Measurements from ENCODE around the gene HSFX3.
A peak's percentile ranks its signal among the peaks of the same experiment; 100 is the strongest.

HSFX3 gene

DNA sequence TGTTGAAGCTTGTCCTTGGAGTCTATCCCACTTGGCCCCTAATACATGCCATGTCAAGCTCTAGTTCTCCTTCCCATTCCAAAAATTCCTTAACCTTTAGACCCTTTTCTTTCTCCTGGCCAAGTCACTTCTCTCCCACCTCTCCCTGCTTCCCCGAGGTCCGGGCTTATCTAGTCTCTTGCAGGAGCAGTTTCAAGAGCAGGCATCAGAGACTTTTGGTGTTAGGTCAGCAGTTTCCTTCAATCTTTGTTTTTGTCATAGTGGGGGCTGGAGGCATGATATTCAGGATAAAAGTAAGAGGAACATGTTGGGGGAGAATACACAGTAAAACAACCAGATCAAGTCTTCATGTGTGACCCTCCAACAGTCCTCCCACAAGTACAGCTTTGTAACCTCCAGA, 33.1 kb downstream of the HSFX3 start:
- Histone ChIP-seq H3K4me1 (ENCODE audit: control insufficient read depth, insufficient read depth, low read length) (0 out of 2 replicates have a peak, but pooled peaks cover 4% of the 10 kb centered on the region), H3K9ac (ENCODE audit: low read depth, low read length) (no peak overlapping the region), H3K9me3 (ENCODE audit: control insufficient read depth, insufficient read depth, low read length) (peaks cover 22% of the 10 kb centered on the region), H3K36me3 (ENCODE audit: control insufficient read depth, insufficient read depth, low read length) (no peaks in the 10 kb centered on the region), H3K4me3 (ENCODE audit: low read depth, low read length) (no peak overlapping the region), H3K27me3 (ENCODE audit: control insufficient read depth, insufficient read depth, low read length) (no peaks in the 10 kb centered on the region), H3K27ac (ENCODE audit: low read depth, low read length) (no peak overlapping the region)

DNA sequence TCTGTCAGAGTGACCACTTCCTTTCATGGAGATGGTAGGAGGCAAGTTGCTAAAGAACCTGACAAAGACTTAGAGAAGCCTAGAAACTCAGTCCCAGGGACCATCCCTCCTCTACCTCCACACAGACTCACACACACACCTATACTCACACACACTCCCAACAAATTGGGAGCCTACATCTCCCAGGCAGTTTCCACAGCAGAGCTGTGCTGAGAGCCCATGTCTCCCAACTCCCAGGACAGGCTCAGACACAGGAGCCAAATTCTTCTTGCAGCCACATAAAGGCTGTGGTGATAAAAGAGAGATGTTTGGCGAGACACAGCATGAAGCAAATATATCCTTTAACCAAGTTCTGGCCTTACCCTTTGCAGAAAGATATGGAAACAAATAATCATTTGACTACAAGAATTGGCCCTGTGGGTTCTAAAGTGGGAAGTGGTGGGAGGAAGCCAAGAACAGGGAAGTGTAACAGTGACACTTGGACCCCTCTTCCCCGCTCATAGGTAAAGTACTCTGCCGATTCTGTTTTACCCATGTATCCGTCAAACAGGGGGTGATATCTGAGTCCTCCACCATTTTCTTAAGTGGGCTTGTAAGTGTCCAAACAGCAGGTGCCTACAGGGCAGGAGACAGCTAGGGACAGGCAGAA, 33.6 kb downstream of the HSFX3 start:
- H3K9me3 ChIP-seq (ENCODE audit: control insufficient read depth, insufficient read depth, low read length) = peaks cover 22% of the 10 kb centered on the region
- no peaks in the 10 kb centered on the region for H3K27me3 ChIP-seq (ENCODE audit: control insufficient read depth, insufficient read depth, low read length)
- H3K4me3 ChIP-seq (ENCODE audit: low read depth, low read length) = no peak overlapping the region
- 0 out of 2 replicates have a peak, but pooled peaks cover 4% of the 10 kb centered on the region for H3K4me1 ChIP-seq (ENCODE audit: control insufficient read depth, insufficient read depth, low read length)
- no peak overlapping the region for H3K9ac ChIP-seq (ENCODE audit: low read depth, low read length)
- H3K27ac ChIP-seq (ENCODE audit: low read depth, low read length) = no peak overlapping the region
- no peaks in the 10 kb centered on the region for H3K36me3 ChIP-seq (ENCODE audit: control insufficient read depth, insufficient read depth, low read length)

- Histone ChIP-seq H3K27me3 (ENCODE audit: control insufficient read depth, insufficient read depth, low read length) (no peaks in the 10 kb centered on the region), H3K9ac (ENCODE audit: low read depth, low read length) (no peak overlapping the region), H3K4me1 (ENCODE audit: control insufficient read depth, insufficient read depth, low read length) (peaks cover 8% of the 10 kb centered on the region), H3K27ac (ENCODE audit: low read depth, low read length) (no peak overlapping the region), H3K9me3 (ENCODE audit: control insufficient read depth, insufficient read depth, low read length) (peaks cover 22% of the 10 kb centered on the region), H3K36me3 (ENCODE audit: control insufficient read depth, insufficient read depth, low read length) (no peaks in the 10 kb centered on the region), H3K4me3 (ENCODE audit: low read depth, low read length) (no peak overlapping the region)
These were observed 35.8 kb downstream of the HSFX3 start for GRCh38 chrX:149513825-149514428.

DNA sequence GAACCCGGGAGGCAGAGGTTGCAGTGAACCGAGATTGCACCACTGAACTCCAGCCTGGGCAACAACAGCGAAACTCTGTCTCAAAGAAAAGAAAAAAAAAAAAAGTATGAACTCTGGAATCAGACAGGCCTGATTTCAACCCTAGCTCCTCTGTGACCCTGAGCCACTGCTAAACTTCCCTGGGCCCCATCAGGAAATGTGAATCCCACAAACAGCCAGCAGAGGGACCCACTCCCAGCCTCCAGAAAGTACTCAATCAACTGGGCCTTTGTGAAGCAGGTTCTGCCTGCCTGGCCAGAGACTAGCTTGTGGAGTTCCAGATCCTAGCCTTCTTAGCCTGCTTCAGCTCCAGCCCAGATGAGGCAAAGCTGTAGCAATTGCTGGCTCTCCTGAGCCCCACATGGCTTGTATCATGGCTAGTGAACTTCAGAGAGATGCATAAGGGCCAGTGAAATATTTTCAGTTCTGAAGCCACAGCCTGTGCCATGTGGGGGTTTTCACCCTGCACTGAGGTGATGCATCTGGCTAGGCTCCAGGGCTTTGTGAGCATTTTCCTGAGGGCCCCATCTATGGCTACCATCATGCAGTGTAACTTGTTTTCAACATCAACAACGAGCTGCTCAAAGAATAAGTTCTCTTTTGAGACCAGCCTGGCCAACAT, 37.4 kb downstream of the HSFX3 start:
- Histone ChIP-seq H3K9ac (ENCODE audit: low read depth, low read length) (no peak overlapping the region), H3K4me3 (ENCODE audit: low read depth, low read length) (no peak overlapping the region), H3K36me3 (ENCODE audit: control insufficient read depth, insufficient read depth, low read length) (no peaks in the 10 kb centered on the region), H3K27me3 (ENCODE audit: control insufficient read depth, insufficient read depth, low read length) (no peaks in the 10 kb centered on the region), H3K9me3 (ENCODE audit: control insufficient read depth, insufficient read depth, low read length) (peaks cover 23% of the 10 kb centered on the region), H3K27ac (ENCODE audit: low read depth, low read length) (no peak overlapping the region), H3K4me1 (ENCODE audit: control insufficient read depth, insufficient read depth, low read length) (peaks cover 8% of the 10 kb centered on the region)

DNA sequence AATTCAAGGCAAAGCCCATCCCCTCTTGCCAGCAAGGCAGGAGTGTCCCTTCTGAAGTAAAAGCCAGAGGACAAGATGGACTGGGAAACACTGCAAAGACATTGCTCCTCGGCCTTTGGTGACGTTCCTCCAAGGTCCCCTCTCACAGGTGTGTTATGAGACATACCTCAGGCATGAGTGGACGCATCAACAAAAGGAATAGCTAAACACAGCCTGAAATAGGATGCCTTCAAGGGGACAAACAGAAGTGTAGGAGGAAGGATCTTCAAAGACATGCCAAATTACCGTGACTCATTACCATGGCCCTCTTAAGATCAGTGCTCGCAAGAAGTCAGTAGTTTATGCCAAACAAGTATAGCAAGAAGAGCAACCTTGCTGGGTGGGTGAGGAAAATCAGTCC, 38.6 kb downstream of the HSFX3 start:
- H3K4me1 ChIP-seq (ENCODE audit: control insufficient read depth, insufficient read depth, low read length) = peaks cover 8% of the 10 kb centered on the region
- H3K9me3 ChIP-seq (ENCODE audit: control insufficient read depth, insufficient read depth, low read length) = peaks cover 21% of the 10 kb centered on the region
- peak overlapping the region; percentile 67 for H3K27ac ChIP-seq (ENCODE audit: low read depth, low read length)
- no peaks in the 10 kb centered on the region for H3K27me3 ChIP-seq (ENCODE audit: control insufficient read depth, insufficient read depth, low read length)
- no peak overlapping the region for H3K9ac ChIP-seq (ENCODE audit: low read depth, low read length)
- no peak overlapping the region for H3K4me3 ChIP-seq (ENCODE audit: low read depth, low read length)
- no peaks in the 10 kb centered on the region for H3K36me3 ChIP-seq (ENCODE audit: control insufficient read depth, insufficient read depth, low read length)

GRCh38 chrX:149510386-149510785, 39.3 kb downstream of the HSFX3 start:
- Histone ChIP-seq H3K4me1 (ENCODE audit: control insufficient read depth, insufficient read depth, low read length) (peaks cover 8% of the 10 kb centered on the region), H3K9ac (ENCODE audit: low read depth, low read length) (no peak overlapping the region), H3K4me3 (ENCODE audit: low read depth, low read length) (no peak overlapping the region), H3K36me3 (ENCODE audit: control insufficient read depth, insufficient read depth, low read length) (no peaks in the 10 kb centered on the region), H3K27me3 (ENCODE audit: control insufficient read depth, insufficient read depth, low read length) (no peaks in the 10 kb centered on the region), H3K9me3 (ENCODE audit: control insufficient read depth, insufficient read depth, low read length) (peaks cover 21% of the 10 kb centered on the region), H3K27ac (ENCODE audit: low read depth, low read length) (no peak overlapping the region)

DNA sequence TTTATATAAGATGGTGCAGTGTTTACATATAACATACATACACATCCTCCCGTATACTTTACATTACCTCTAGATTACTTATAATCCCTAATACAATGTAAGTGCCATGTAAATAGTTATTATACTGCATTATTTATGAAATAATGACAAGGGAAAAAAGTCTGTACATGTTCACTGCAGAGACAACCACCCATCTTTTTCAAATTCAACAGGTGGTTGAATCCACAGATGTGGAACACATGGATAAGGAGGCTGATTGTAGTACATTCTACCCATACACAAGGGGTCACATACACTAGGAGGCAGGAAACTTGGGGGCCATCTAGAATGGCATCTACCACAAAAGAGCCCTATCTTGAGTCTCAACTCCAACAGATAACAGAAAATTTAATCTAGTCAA, 41.3 kb downstream of the HSFX3 start:
- no peaks in the 10 kb centered on the region for H3K27me3 ChIP-seq (ENCODE audit: control insufficient read depth, insufficient read depth, low read length)
- H3K9me3 ChIP-seq (ENCODE audit: control insufficient read depth, insufficient read depth, low read length) = peaks cover 8% of the 10 kb centered on the region
- no peak overlapping the region for H3K4me3 ChIP-seq (ENCODE audit: low read depth, low read length)
- H3K9ac ChIP-seq (ENCODE audit: low read depth, low read length) = no peak overlapping the region
- H3K4me1 ChIP-seq (ENCODE audit: control insufficient read depth, insufficient read depth, low read length) = peaks cover 8% of the 10 kb centered on the region
- H3K36me3 ChIP-seq (ENCODE audit: control insufficient read depth, insufficient read depth, low read length) = no peaks in the 10 kb centered on the region
- H3K27ac ChIP-seq (ENCODE audit: low read depth, low read length) = no peak overlapping the region

DNA sequence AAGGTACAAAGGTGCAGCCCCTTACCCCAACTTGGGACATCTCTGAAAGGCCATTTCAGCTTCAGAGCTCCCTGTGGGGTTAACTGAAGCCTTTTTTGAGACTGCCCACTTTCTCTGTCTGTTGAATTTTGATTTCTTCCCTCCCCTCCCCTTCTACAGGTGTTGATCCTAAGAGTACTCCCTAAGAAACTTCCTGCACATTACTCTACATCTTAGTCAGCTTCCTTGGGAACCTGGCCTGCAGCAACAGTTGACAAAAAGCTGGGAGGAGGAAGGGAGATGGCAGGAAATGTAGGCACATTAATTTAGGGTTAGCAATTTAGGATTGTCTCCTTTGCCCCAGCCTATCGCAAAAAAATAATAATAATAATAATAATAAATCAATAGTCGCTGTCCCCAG, 43.4 kb downstream of the HSFX3 start:
- Histone ChIP-seq H3K36me3 (ENCODE audit: control insufficient read depth, insufficient read depth, low read length) (peaks cover 8% of the 10 kb centered on the region; the same call in 1 of the 2 replicates), H3K27ac (ENCODE audit: low read depth, low read length) (no peak overlapping the region)

DNA sequence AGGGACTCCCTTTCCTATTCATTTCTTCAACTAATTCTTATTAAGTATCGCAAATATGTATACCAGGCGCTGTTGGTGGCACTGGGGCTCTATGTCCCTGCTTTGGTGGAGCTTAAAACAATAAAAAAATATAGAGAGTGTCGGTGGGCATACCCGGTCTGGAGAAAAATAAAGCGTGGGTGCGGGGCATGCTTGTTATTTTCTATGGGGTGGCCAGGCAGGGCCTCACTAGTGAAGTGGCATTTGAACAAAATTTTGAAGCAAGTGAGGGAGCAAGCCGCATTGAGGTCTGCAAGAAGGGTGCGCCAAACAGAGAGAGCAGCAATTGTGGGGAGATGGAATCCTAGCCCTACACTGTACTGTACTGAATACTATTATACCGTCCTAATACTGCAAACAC, 44.1 kb downstream of the HSFX3 start:
- Histone ChIP-seq H3K4me1 (ENCODE audit: control insufficient read depth, insufficient read depth, low read length) (peaks cover 4% of the 10 kb centered on the region), H3K9me3 (ENCODE audit: control insufficient read depth, insufficient read depth, low read length) (peaks cover 12% of the 10 kb centered on the region), H3K9ac (ENCODE audit: low read depth, low read length) (no peak overlapping the region), H3K27me3 (ENCODE audit: control insufficient read depth, insufficient read depth, low read length) (no peaks in the 10 kb centered on the region), H3K27ac (ENCODE audit: low read depth, low read length) (no peak overlapping the region), H3K36me3 (ENCODE audit: control insufficient read depth, insufficient read depth, low read length) (peaks cover 8% of the 10 kb centered on the region; the same call in 1 of the 2 replicates), H3K4me3 (ENCODE audit: low read depth, low read length) (peak overlapping the region; percentile 62; the same call in 1 of the 2 replicates)

More for the DNA sequence above, 43.4 kb downstream of the HSFX3 start:
- H3K4me3 ChIP-seq (ENCODE audit: low read depth, low read length) = no peak overlapping the region
- no peaks in the 10 kb centered on the region for H3K27me3 ChIP-seq (ENCODE audit: control insufficient read depth, insufficient read depth, low read length)
- H3K9ac ChIP-seq (ENCODE audit: low read depth, low read length) = no peak overlapping the region
- H3K4me1 ChIP-seq (ENCODE audit: control insufficient read depth, insufficient read depth, low read length) = peaks cover 4% of the 10 kb centered on the region
- H3K9me3 ChIP-seq (ENCODE audit: control insufficient read depth, insufficient read depth, low read length) = peaks cover 10% of the 10 kb centered on the region

GRCh38 chrX:149504915-149505651, 44.6 kb downstream of the HSFX3 start, which contains the start of gene IDS:
Gene IDS, minus strand, starts transcription at chrX:149505306. Its CDS starts 169 bp downstream, at chrX:149505137.
- Histone ChIP-seq H3K27ac (ENCODE audit: low read depth, low read length) (peak within 1 kb of the TSS; percentile 77), H3K9me3 (ENCODE audit: control insufficient read depth, insufficient read depth, low read length) (peaks cover 15% of the 10 kb centered on the region), H3K27me3 (ENCODE audit: control insufficient read depth, insufficient read depth, low read length) (no peaks in the 10 kb centered on the region), H3K4me3 (ENCODE audit: low read depth, low read length) (peak within 1 kb of the TSS; percentile 62), H3K9ac (ENCODE audit: low read depth, low read length) (peak within 1 kb of the TSS; percentile 48), H3K36me3 (ENCODE audit: control insufficient read depth, insufficient read depth, low read length) (peaks cover 11% of the 10 kb centered on the region; the same call in 1 of the 2 replicates), H3K4me1 (ENCODE audit: control insufficient read depth, insufficient read depth, low read length) (peaks cover 2% of the 10 kb centered on the region)
